ENCODE results near the gene SLC23A3.
A peak's percentile ranks its signal among the peaks of the same experiment; 100 is the strongest.

SLC23A3 gene

DNA sequence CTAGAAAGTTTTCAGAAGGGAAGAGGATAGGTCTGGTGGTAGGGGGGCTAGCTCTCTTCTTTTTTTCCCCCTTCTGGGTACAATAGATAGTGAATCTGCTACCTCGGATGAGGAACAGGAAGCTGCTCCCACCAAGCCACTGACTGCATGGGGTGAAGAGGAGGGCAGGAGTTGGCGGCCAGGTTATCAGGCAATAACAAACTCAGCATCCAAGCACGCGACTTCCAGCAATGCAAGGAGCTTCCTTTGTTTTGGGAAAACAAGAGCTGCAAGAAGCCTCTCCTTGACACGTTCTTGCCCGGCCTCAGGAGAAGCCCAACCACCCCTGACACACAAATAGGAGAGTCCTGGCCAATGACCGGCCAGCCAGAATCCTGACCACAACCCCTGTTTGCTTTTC is 41.4 kb downstream of the SLC23A3 start:
- H3K27ac ChIP-seq, result peak overlapping the region; percentile 53
- TF ChIP-seq ZFX (IDR thresholded peaks at IDR 0.05), result no peak
- TF ChIP-seq, protein P1, sequence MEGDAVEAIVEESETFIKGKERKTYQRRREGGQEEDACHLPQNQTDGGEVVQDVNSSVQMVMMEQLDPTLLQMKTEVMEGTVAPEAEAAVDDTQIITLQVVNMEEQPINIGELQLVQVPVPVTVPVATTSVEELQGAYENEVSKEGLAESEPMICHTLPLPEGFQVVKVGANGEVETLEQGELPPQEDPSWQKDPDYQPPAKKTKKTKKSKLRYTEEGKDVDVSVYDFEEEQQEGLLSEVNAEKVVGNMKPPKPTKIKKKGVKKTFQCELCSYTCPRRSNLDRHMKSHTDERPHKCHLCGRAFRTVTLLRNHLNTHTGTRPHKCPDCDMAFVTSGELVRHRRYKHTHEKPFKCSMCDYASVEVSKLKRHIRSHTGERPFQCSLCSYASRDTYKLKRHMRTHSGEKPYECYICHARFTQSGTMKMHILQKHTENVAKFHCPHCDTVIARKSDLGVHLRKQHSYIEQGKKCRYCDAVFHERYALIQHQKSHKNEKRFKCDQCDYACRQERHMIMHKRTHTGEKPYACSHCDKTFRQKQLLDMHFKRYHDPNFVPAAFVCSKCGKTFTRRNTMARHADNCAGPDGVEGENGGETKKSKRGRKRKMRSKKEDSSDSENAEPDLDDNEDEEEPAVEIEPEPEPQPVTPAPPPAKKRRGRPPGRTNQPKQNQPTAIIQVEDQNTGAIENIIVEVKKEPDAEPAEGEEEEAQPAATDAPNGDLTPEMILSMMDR (conservative IDR thresholded peaks at IDR 0.05), result no peak

DNA sequence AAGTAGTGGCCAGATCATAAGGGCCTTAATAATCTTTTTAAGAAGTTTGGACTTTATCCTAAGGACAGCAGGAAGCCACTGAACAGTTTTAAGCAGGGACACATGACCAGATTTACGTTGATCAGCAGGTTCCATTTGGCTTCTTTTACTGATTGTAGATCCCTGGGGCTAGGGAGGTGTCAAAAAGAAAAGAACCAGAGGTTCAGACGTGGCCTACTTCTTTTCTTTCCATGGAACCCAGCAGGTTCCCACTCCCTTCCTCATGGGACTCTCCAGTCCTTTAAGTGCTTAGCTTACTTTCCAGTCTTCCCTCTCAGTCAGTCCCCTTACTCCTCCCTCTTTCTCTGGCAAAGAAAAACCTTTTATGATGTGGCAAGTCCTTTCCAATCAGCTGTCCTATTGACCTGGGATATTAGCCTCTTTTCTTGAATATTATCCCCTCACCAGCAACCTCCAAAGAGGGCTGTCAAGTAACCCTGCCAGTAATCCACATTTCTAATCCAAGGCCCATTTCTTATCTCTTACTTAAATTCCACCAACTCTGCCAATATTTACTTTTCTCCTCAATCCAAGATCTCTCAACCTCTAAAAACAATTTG is 42.7 kb downstream of the SLC23A3 start:
- TF ChIP-seq, protein P1 (conservative IDR thresholded peaks at IDR 0.05), result no peak
- TF ChIP-seq ZFX (IDR thresholded peaks at IDR 0.05), result no peak
- peak overlapping the region; percentile 86; the same call in 1 of the 2 replicates for H3K27ac ChIP-seq

DNA sequence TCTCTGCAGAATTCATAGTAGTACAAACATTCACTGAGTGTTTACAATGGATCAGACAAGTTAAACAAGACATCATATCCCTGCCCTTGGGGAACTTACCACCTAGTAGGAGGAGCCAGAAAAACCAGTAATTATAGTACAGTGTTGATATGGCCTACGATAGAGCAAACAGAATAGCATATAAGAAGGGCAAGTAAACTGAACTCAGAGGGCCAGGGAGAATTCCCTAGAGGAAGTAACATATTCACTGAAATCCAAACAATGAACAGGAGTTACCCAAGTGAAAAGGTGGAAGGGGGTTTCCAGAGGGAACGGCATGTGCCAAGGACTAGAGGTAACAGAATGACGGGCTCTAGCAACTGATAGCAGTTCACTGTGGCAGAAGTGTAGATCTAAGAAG is 43.3 kb downstream of the SLC23A3 start:
- H3K27ac ChIP-seq, result peak overlapping the region; percentile 86; the same call in 1 of the 2 replicates

DNA sequence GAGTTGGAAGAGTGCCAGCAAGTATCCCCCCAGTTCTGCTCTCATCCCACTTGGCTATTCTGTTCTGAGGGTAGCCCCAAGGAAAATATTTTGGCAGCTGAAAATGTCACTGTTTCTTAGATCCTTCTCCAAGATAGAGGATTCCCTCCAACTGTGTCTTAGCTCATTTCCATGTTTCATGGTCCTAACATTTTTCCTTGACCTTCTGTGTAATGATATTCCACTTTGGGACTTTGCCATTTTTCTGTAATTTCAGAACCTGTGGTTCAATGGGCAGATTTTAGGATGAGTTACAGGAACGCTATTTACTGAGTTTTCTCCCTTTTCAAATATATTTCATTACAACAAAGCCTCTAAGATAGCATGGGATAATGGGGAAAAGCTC is 44.0 kb downstream of the SLC23A3 start:
- TF ChIP-seq, protein P1 (conservative IDR thresholded peaks at IDR 0.05), result no peak
- TF ChIP-seq ZFX (IDR thresholded peaks at IDR 0.05), result no peak
- H3K27ac ChIP-seq, result peak overlapping the region; percentile 86

More for the DNA sequence above, 43.3 kb downstream of the SLC23A3 start:
- TF ChIP-seq ZFX (IDR thresholded peaks at IDR 0.05), result no peak
- TF ChIP-seq, protein P1 (conservative IDR thresholded peaks at IDR 0.05), result no peak

DNA sequence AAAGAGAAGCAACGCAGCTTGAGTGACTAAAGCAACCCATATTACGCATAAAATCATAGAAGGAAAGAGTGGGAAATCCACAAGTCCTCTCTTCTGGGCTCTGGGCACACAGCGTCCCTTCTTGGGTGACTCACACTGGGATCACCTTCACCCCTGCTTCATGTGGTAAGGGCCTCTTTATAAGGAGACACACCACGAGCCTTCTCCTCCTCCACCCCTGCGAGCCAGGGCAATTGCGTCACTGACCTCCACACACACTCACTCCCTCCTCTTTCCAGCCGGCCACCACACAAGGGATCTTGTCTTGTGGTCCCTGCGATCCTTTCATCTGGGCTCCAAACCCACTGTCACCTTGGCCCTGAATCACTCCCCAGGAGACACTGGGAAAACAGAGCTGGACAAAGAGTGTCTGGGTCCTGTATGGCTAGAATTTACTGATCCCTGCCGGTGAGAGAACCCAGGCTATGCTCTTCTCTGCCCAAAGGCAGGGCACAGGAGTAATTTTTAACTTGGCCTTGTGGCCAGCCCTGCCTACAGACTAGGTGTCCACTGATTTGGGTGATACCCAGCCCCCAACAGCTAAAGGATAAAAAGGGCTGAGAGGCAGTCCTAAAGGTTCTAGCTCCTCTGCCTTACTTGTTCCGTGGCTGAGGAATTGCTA is 44.5 kb downstream of the SLC23A3 start:
- TF ChIP-seq ZFX (IDR thresholded peaks at IDR 0.05), result no peak
- TF ChIP-seq, protein P1 (conservative IDR thresholded peaks at IDR 0.05), result no peak
- H3K27ac ChIP-seq, result peak overlapping the region; percentile 86

DNA sequence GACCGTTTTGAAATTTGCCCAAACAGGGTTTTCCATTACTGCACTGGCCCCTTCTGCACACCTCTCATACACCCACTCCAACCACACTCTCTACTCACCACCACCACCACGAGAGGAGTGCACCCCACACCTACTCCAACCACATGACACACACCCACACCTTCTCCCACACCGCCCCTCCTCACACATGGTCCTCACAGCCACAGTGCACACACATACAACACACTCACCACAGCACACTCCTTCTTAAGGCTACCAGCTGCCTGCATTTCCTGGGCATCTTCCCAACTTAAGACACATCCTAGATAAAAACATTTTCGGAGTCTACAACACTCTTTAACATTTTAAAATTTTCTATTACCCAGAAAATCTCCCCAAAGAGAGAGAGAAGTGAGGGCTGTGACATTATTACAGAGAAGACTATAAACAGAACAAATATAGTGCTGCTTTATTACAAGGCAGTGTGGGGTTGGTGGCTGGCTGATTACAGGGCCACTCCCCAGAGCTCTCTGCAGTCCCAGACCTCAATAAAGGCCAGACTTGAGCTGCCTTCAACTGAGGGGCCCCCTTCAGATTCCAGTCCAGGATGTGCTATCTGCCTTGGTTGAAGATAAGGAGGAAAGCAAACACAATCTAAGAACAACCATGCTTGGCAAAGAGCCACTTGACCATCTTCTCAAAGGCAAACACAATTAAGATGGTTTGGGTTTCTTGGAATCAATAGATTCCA is 45.3 kb downstream of the SLC23A3 start:
- no peak for TF ChIP-seq ZFX (IDR thresholded peaks at IDR 0.05)
- TF ChIP-seq, protein P1 (conservative IDR thresholded peaks at IDR 0.05), result no peak
- H3K27ac ChIP-seq, result peak overlapping the region; percentile 86

All from C4-2B (cell line).